Memory B cell (primary cell): ENCODE measurements around the gene CGRRF1.

Experiments used
- ATAC-seq: fragments of 150-1000 bp; cut with Tn5 transposase; 2 replicates; pipeline ENCODE4 v1.10.0; 2021; ENCODE audit warnings: low read depth, mild to moderate bottlenecking, moderate library complexity
- DNase-seq, 2 donors: peaks; one replicate each; pipeline ENCODE4 v3.0.0; 2022; ENCODE audit warnings: low spot score in 2 of 2
- H3K27ac Mint-ChIP-seq: one replicate; pipeline ENCODE4 v1.8.0; 2022; ENCODE audit warnings: mild to moderate bottlenecking, moderate library complexity, mixed read lengths
- H3K27me3 Mint-ChIP-seq: one replicate; pipeline ENCODE4 v1.8.0; 2022; ENCODE audit warnings: mixed read lengths
- H3K36me3 Mint-ChIP-seq: one replicate; pipeline ENCODE4 v1.8.0; 2022; ENCODE audit warnings: mild to moderate bottlenecking, mixed read lengths
- H3K4me1 Mint-ChIP-seq: one replicate; pipeline ENCODE4 v1.8.0; 2022; ENCODE audit warnings: mixed read lengths
- H3K4me3 Mint-ChIP-seq: one replicate; pipeline ENCODE4 v1.8.0; 2022; ENCODE audit warnings: mild to moderate bottlenecking, moderate library complexity, mixed read lengths
- H3K9me3 Mint-ChIP-seq: one replicate; pipeline ENCODE4 v1.8.0; 2022; ENCODE audit warnings: mixed read lengths

CGRRF1 gene

DNA sequence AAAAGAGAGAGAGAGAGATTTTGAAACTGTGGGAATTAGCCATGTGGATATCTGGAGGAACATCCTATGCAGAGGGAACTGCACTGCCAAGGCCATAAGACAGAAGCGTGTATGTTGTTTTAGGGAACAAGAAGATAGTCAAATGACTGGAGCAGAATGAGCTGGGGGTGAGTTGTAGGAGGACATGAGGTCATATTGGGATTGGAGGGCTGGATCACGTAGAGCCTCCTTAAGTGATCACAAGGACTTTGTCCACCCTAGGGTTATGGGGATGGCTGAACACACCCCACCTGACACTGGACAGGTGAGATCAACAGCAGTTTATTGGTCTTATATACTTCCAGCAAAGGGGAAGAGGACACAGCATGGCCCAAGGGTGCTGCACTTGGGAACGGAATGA is 8.2 kb upstream of the CGRRF1 start:
- no peak for ATAC-seq
- no peak overlapping the region for H3K27ac Mint-ChIP-seq
- no peak overlapping the region for H3K4me3 Mint-ChIP-seq
- H3K9me3 Mint-ChIP-seq = no peaks in the 10 kb centered on the region
- no peak for DNase-seq
- no peaks in the 10 kb centered on the region for H3K36me3 Mint-ChIP-seq
- no peaks in the 10 kb centered on the region for H3K4me1 Mint-ChIP-seq
- peaks cover 13% of the 10 kb centered on the region for H3K27me3 Mint-ChIP-seq

DNA sequence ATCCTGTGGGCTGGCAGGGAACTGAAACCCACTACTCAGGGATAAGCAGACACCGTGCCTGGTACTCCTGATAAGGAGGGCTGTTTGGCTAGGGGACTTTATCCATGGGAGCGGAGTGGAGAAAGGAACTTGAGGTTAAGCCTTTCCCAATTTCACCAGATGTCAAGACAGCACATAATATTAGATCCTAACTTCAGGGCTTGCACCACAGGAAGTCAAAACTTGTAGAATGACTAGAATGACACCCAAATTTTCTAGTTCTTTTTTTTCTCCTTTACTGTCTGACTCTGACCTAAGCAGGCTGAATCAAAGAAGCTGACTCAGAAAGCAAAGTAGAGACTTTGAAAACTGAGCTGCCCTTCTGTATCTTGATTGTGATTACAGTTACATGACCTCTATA is 7.1 kb upstream of the CGRRF1 start:
- ATAC-seq = no peak
- H3K27me3 Mint-ChIP-seq = peaks cover 13% of the 10 kb centered on the region
- no peaks in the 10 kb centered on the region for H3K4me1 Mint-ChIP-seq
- no peak for DNase-seq
- H3K4me3 Mint-ChIP-seq = no peak overlapping the region
- H3K9me3 Mint-ChIP-seq = no peaks in the 10 kb centered on the region
- H3K36me3 Mint-ChIP-seq = no peaks in the 10 kb centered on the region
- H3K27ac Mint-ChIP-seq = no peak overlapping the region

DNA sequence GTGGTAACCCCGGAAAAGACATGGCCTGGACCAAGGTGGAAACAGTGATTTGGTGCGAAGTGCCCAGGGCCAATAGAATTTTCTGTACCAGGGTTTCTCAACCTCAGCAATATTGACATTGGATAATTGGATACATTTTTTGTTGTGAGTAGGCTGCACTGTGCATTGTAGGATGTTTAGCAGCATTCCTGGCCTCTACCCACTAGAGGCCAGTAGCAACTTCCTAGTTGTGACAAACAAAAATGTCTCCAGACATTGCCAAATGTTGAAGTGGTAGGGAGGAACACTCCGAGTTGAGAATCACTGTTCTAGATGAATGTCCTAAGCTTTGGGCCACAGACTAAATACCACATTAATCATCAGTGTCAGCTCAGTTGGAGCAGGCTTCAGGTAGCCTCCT is 6.2 kb upstream of the CGRRF1 start:
- Mint-ChIP-seq H3K27ac (no peak overlapping the region), H3K36me3 (no peaks in the 10 kb centered on the region), H3K27me3 (peaks cover 9% of the 10 kb centered on the region), H3K9me3 (no peaks in the 10 kb centered on the region), H3K4me3 (no peak overlapping the region), H3K4me1 (no peaks in the 10 kb centered on the region)
- no peak for DNase-seq
- ATAC-seq = no peak

DNA sequence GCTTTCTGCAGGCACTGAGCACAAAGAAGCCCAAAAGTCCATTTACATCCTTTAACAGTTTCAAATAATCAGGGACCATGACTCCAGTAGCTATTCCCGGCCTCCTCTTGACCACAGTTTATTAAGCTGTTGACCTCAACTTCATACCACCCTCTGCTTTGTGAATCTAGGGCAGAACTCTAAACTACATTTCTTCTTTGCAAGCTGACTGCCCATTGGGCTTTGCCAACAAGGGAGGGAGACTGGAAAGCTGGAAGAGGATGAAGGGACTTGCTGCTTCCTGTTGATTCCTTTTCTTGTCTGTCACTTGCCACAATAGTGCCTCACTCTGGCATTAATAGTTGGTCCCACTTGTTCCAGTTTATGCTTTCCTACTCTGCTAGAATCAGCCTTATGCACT is 2.7 kb downstream of the CGRRF1 start:
- Mint-ChIP-seq H3K27ac (no peak overlapping the region), H3K36me3 (peaks cover 26% of the 10 kb centered on the region), H3K4me1 (peaks cover 35% of the 10 kb centered on the region), H3K9me3 (peaks cover 11% of the 10 kb centered on the region), H3K4me3 (no peak overlapping the region), H3K27me3 (no peaks in the 10 kb centered on the region)
- ATAC-seq = no peak
- DNase-seq = no peak

DNA sequence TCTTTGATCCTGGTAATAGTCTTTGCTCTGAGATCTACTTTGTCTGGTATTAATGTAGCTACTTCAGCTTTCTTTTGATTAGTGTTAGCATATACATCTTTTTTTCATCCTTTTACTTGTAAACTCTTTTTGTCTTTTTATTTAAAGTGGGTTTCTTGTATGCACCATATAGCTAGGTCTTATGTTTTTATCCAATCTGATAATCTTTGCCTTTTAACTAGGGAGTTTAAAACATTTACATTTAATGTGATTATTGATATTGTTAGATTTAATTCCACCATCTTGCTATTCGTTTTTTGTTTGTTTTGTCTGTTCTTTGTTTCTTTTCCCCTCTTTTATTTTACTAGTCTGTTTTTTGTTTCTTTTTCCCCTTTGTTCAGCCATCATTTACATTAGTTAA is 6.0 kb downstream of the CGRRF1 start:
- DNase-seq = no peak
- peaks cover 27% of the 10 kb centered on the region for H3K4me1 Mint-ChIP-seq
- H3K4me3 Mint-ChIP-seq = no peak overlapping the region
- no peaks in the 10 kb centered on the region for H3K27me3 Mint-ChIP-seq
- peaks cover 11% of the 10 kb centered on the region for H3K9me3 Mint-ChIP-seq
- H3K36me3 Mint-ChIP-seq = peaks cover 36% of the 10 kb centered on the region
- no peak overlapping the region for H3K27ac Mint-ChIP-seq
- ATAC-seq = no peak

DNA sequence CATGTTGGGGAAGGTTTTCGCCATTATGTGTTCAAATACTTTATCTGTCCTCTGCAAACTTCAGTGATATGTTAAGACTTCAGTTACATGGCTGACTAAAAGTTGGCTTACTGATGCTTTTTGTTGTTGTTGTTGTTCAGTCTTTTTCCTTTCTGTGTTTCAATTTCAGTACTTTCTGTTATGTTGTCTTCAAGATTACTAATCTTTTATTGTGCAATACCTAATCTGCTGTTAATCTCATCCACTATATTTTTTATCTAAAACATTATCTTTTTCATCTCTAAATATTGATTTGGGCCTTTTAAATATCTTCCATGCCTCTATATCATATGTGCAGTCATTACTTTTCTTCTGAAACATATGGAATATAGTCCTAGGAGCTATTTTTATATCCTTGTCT is 7.0 kb downstream of the CGRRF1 start:
- DNase-seq (no peak), ATAC-seq (no peak)
- peak overlapping the region; percentile 67 for H3K27ac Mint-ChIP-seq
- H3K4me1 Mint-ChIP-seq = peaks cover 21% of the 10 kb centered on the region
- H3K27me3 Mint-ChIP-seq = no peaks in the 10 kb centered on the region
- peaks cover 36% of the 10 kb centered on the region for H3K36me3 Mint-ChIP-seq
- H3K4me3 Mint-ChIP-seq = no peak overlapping the region
- H3K9me3 Mint-ChIP-seq = peaks cover 11% of the 10 kb centered on the region

DNA sequence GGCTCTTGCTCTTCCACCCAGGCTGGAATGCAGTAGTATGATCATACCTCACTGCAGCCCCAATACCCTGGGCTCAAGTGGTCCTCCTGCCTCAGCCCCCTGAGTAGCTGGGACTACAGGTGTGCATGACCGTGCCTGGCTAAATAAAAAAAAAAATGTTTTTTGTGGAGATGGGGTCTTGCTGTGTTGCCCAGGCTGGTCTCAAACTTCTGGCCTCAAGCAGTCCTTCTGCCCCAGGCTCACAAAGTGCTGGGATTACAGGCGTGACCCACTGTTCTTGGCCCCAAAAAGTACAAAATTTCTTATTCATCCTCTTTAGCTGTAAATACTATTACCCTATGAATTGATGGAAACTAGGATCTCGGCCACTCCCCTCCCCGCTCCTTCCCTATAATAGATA is 14.7 kb downstream of the CGRRF1 start:
- Mint-ChIP-seq H3K9me3 (no peaks in the 10 kb centered on the region), H3K4me3 (no peak overlapping the region), H3K36me3 (peaks cover 23% of the 10 kb centered on the region), H3K27ac (no peak overlapping the region), H3K27me3 (no peaks in the 10 kb centered on the region), H3K4me1 (no peaks in the 10 kb centered on the region)
- no peak for DNase-seq
- ATAC-seq = no peak

DNA sequence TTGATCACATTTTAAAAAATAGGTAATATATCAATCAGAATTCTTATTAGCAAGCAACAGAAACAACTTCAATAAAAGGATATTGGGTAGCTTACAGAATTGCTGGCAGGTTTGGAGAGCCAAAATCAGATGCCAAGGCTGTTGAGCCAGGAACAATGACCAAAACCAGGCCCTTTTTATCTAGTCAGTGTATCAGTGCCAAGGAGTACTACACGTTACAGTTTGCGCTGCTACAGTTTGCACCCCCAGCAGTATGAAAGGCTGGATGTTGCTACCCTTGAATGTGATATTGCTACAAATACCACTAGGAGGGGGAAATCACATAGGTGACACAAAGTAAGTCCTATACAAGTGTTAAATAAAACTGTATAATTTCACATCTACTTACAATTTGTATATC is 19.3 kb downstream of the CGRRF1 start:
- no peaks in the 10 kb centered on the region for H3K27me3 Mint-ChIP-seq
- DNase-seq (no peak), ATAC-seq (no peak)
- peaks cover 12% of the 10 kb centered on the region for H3K36me3 Mint-ChIP-seq
- H3K9me3 Mint-ChIP-seq = no peaks in the 10 kb centered on the region
- no peak overlapping the region for H3K4me3 Mint-ChIP-seq
- peaks cover 10% of the 10 kb centered on the region for H3K4me1 Mint-ChIP-seq
- H3K27ac Mint-ChIP-seq = no peak overlapping the region

DNA sequence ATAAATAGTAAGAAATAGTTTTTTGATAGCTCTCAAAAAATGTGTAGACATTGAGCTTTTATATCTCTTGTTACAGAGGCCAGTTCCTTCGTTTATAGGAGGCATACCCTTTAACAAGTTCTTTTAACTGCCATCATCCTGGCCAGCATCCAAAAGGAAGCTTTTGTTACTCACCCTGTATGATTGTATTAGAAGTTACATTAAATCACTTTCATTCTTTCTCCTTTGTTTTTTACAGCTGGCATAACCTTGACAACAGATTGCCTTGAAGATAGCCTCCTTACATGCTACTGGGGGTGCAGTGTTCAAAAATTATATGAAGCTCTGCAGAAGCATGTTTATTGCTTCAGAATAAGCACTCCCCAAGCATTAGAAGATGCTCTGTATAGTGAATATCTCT is 20.1 kb downstream of the CGRRF1 start:
- H3K27ac Mint-ChIP-seq = no peak overlapping the region
- no peaks in the 10 kb centered on the region for H3K9me3 Mint-ChIP-seq
- no peak overlapping the region for H3K4me3 Mint-ChIP-seq
- H3K36me3 Mint-ChIP-seq = peaks cover 10% of the 10 kb centered on the region
- H3K4me1 Mint-ChIP-seq = peaks cover 10% of the 10 kb centered on the region
- DNase-seq (no peak), ATAC-seq (no peak)
- no peaks in the 10 kb centered on the region for H3K27me3 Mint-ChIP-seq

DNA sequence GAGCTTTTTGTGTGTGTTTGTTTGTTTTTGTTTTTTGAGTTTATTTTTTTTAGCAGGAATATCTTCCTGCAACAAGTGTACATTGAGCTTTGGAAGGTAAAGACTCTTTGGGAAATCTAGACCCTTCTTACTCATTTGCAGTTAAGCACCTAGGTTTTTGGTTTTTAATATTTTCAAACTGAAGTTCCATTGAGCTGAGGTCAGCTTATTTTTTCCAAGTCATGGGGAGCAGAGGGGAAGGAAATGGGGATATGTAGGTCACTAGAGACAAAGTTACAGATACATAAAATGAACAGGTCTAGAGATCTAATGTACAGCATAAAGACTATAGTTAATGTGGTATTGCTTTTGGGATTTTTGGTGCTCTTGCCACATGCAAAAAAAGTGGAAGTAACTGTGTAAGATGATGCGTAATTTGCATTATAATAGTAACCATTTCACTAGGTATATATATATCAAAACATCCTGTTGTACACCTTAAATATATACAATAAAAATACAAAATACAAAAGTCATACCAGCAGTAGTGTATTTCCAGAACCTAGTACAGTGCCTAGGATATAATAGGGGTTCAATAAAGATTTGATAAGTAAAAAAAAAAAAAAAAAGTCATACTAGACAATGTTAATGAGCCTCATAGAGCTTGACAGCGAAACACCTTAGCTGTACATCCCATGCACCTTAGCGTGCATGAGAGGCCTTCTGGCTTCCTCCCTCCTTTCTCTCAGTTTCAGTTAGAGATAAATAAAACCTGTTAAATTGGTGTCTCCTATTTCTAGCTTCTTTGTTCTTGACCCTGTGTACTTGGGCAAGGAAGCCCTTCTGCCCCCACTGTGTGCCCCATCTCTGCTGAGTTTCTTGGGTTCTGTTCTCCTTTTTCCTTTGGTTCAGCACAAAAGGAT is 22.7 kb downstream of the CGRRF1 start:
- Mint-ChIP-seq H3K4me1 (peaks cover 10% of the 10 kb centered on the region), H3K27me3 (no peaks in the 10 kb centered on the region), H3K4me3 (no peak overlapping the region), H3K36me3 (peaks cover 10% of the 10 kb centered on the region), H3K27ac (peak overlapping the region; percentile 4), H3K9me3 (no peaks in the 10 kb centered on the region)
- DNase-seq (no peak), ATAC-seq (peak; percentile 69)

DNA sequence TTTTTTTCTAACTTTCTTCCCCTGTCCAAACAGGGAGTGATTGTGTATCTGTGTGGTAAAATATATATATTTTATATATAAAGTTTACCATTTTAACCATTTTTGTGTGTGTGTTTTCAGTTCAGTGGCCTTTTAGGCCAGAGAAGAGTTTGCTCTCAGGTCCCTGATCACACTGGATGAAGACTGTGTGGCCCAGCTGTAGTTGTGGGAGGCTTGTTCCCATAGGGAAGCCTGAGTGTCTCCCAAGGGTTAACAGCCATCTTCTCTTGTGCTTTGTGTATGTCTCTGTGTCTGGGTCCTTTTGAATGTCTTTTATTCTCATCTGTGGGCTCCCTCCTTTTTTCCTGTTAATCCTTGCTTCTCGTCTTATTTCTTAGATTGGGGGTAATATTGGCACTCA is 23.4 kb downstream of the CGRRF1 start:
- no peak overlapping the region for H3K27ac Mint-ChIP-seq
- no peaks in the 10 kb centered on the region for H3K27me3 Mint-ChIP-seq
- DNase-seq (no peak), ATAC-seq (no peak)
- H3K9me3 Mint-ChIP-seq = no peaks in the 10 kb centered on the region
- peaks cover 10% of the 10 kb centered on the region for H3K36me3 Mint-ChIP-seq
- peaks cover 10% of the 10 kb centered on the region for H3K4me1 Mint-ChIP-seq
- H3K4me3 Mint-ChIP-seq = no peak overlapping the region

DNA sequence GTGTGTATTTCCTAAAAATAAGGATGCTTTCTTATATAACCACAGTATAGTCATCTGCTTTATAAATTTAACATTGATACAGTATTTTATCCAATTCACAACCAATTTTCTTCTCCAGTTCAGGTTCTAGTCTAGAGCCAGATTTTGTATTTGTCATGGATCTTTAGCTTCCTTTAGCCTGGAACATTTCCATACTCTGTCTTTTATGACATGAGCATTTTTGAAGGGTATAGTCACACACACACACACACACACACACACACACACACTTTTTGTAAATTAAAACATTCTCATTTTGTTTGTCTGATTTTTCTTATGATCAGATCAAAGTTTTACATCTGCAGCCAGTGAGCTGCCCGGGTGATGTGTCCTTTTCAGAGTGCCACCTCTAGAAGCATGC is 25.4 kb downstream of the CGRRF1 start:
- DNase-seq (no peak), ATAC-seq (no peak)
- Mint-ChIP-seq H3K27ac (no peak overlapping the region), H3K4me3 (no peak overlapping the region), H3K27me3 (no peaks in the 10 kb centered on the region), H3K36me3 (peaks cover 9% of the 10 kb centered on the region), H3K4me1 (peaks cover 10% of the 10 kb centered on the region), H3K9me3 (no peaks in the 10 kb centered on the region)

DNA sequence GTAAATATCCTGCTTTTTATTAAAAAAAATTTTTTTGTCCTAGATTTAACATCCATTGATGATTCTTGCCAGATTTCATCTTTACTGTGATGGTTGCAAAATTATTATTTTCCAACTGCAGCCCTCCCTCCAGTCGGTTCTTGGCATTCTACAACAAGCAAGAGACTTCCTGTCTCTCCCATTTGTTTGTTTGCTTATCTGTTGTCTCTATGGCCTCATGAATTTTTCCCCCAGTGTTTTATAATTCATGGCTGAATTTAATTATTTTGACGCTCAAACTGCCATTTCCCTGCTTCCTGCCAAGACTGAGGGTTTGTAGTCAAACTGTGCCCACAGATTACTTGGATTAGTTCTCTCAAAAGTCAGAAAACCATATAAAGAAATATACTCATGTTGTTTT is 25.9 kb downstream of the CGRRF1 start:
- H3K27ac Mint-ChIP-seq = no peak overlapping the region

DNA sequence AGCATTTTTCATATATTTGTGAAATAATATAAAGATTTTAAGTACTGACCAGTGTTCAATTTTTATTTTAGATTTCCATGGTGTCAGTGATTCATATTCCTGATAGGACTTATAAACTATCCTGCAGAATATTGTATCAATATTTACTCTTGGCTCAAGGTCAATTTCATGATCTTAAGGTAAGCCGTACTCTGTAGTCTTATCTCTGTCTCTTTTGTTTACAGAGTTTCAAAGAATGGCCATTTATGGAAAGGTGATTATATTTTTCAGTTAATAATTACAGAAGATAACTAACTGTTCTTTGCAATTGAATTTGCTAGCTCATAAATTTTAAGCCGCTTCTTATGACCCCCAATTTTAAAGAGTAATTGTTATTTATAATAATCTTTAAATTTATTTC is 27.9 kb downstream of the CGRRF1 start:
- no peak overlapping the region for H3K4me3 Mint-ChIP-seq
- H3K9me3 Mint-ChIP-seq = no peaks in the 10 kb centered on the region
- no peak for DNase-seq
- no peaks in the 10 kb centered on the region for H3K27me3 Mint-ChIP-seq
- no peak for ATAC-seq
- peaks cover 12% of the 10 kb centered on the region for H3K36me3 Mint-ChIP-seq
- peaks cover 7% of the 10 kb centered on the region for H3K4me1 Mint-ChIP-seq
- no peak overlapping the region for H3K27ac Mint-ChIP-seq

More for the DNA sequence above, 25.9 kb downstream of the CGRRF1 start:
- DNase-seq = no peak
- peaks cover 12% of the 10 kb centered on the region for H3K36me3 Mint-ChIP-seq
- no peaks in the 10 kb centered on the region for H3K9me3 Mint-ChIP-seq
- H3K27me3 Mint-ChIP-seq = no peaks in the 10 kb centered on the region
- ATAC-seq = no peak
- no peak overlapping the region for H3K4me3 Mint-ChIP-seq
- peaks cover 10% of the 10 kb centered on the region for H3K4me1 Mint-ChIP-seq

DNA sequence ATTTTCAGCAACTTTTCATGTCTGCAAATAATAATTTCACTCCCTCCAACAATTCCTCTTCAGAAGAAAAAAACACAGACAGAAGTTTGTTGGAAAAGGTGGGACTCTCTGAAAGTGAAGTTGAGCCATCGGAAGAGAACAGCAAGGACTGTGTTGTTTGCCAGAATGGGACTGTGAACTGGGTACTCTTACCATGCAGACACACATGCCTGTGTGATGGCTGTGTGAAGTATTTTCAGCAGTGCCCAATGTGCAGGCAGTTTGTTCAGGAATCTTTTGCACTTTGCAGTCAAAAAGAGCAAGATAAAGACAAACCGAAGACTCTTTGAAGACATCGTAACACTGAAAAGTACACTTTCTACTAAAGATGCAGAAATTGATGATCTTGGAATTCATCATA is 28.3 kb downstream of the CGRRF1 start:
- ATAC-seq = no peak

More for the DNA sequence above, 28.3 kb downstream of the CGRRF1 start:
- no peaks in the 10 kb centered on the region for H3K9me3 Mint-ChIP-seq
- no peak overlapping the region for H3K4me3 Mint-ChIP-seq
- peaks cover 12% of the 10 kb centered on the region for H3K36me3 Mint-ChIP-seq
- DNase-seq = no peak
- H3K27ac Mint-ChIP-seq = no peak overlapping the region
- H3K4me1 Mint-ChIP-seq = peaks cover 3% of the 10 kb centered on the region
- no peaks in the 10 kb centered on the region for H3K27me3 Mint-ChIP-seq
